Measurements from ENCODE around the gene GSG1L.

Gene GSG1L

GRCh38 chr16:28086186-28087139 is 22.9 kb upstream of the GSG1L start:
- Histone ChIP-seq H3K9me2 (replicated peaks; ENCODE audit: insufficient read depth, low read length) (no peaks in the 10 kb centered on the region), H3K27ac (ENCODE audit: low read depth, low read length) (no peak overlapping the region), H3K9me3 (ENCODE audit: insufficient read depth, low read length) (no peaks in the 10 kb centered on the region), H3K79me2 (ENCODE audit: insufficient read depth, low read length) (no peaks in the 10 kb centered on the region), H4K20me1 (ENCODE audit: low read depth, low read length) (no peaks in the 10 kb centered on the region), H2AFZ (ENCODE audit: low read depth, low read length, severe bottlenecking) (no peak overlapping the region), H3F3A (ENCODE audit: insufficient read depth) (0 out of 2 replicates have a peak, but pooled peaks cover 3% of the 10 kb centered on the region), H3K4me3 (ENCODE audit: insufficient read depth, low read length, poor library complexity, severe bottlenecking) (no peak overlapping the region), H3K9ac (ENCODE audit: low read length) (no peak overlapping the region), H3K36me3 (ENCODE audit: low read length) (no peaks in the 10 kb centered on the region), H3K4me2 (ENCODE audit: low read depth, low read length, poor library complexity, severe bottlenecking) (no peak overlapping the region), H3K27me3 (ENCODE audit: low read length) (no peaks in the 10 kb centered on the region)
- TF ChIP-seq, protein P1, sequence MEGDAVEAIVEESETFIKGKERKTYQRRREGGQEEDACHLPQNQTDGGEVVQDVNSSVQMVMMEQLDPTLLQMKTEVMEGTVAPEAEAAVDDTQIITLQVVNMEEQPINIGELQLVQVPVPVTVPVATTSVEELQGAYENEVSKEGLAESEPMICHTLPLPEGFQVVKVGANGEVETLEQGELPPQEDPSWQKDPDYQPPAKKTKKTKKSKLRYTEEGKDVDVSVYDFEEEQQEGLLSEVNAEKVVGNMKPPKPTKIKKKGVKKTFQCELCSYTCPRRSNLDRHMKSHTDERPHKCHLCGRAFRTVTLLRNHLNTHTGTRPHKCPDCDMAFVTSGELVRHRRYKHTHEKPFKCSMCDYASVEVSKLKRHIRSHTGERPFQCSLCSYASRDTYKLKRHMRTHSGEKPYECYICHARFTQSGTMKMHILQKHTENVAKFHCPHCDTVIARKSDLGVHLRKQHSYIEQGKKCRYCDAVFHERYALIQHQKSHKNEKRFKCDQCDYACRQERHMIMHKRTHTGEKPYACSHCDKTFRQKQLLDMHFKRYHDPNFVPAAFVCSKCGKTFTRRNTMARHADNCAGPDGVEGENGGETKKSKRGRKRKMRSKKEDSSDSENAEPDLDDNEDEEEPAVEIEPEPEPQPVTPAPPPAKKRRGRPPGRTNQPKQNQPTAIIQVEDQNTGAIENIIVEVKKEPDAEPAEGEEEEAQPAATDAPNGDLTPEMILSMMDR (IDR thresholded peaks at IDR 0.05; ENCODE audit: insufficient read depth, low read length, poor library complexity, severe bottlenecking), result no peak
- TF ChIP-seq EZH2phosphoT487 (conservative IDR thresholded peaks at IDR 0.05; ENCODE audit: low read length), result no peak

DNA sequence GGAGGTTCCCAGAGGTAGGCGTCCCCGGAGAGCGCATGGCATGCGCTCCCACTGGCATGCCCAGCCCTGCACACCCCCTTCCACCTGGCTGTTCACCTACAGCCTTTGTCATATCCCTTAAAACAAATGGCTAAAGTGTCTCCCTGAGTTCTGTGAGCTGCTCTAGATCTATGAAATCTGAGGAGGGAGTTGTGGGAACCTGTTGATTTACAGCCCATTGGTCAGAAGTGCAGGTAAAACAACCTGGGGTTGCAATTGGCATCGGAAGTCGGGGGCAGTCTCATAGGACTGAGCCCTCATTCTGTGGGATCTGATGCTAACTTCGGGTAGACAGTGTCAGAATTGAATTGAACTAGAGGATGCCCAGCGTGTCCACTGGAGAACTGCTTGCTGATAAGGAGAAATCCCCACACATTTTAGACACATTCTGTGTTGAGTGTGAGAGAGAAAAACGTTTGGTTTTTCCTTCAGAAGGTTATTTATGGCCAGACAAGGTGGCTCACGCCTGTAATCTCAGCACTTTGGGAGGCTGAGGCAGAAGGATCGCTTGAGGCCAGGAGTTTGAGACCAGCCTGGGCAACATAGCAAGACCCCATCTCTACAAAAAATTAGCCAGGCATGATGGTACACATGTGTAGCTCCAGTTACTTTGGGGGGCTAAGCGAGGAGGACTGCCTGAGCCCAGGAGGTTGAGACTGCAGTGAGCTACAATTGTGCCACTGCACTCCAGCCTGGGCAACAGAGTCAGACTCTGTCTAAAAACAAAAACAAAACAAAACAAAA is 22.1 kb upstream of the GSG1L start:
- no peaks in the 10 kb centered on the region for H3K36me3 ChIP-seq (ENCODE audit: low read length)
- TF ChIP-seq, protein P1 (IDR thresholded peaks at IDR 0.05; ENCODE audit: insufficient read depth, low read length, poor library complexity, severe bottlenecking), result no peak
- no peak for TF ChIP-seq EZH2phosphoT487 (conservative IDR thresholded peaks at IDR 0.05; ENCODE audit: low read length)
- no peaks in the 10 kb centered on the region for H3K27me3 ChIP-seq (ENCODE audit: low read length)
- H3K9ac ChIP-seq (ENCODE audit: low read length), result no peak overlapping the region
- H3K4me2 ChIP-seq (ENCODE audit: low read depth, low read length, poor library complexity, severe bottlenecking), result no peak overlapping the region
- no peaks in the 10 kb centered on the region for H3K9me3 ChIP-seq (ENCODE audit: insufficient read depth, low read length)
- 0 out of 2 replicates have a peak, but pooled peaks cover 3% of the 10 kb centered on the region for H3F3A ChIP-seq (ENCODE audit: insufficient read depth)
- no peaks in the 10 kb centered on the region for H3K79me2 ChIP-seq (ENCODE audit: insufficient read depth, low read length)
- H4K20me1 ChIP-seq (ENCODE audit: low read depth, low read length), result no peaks in the 10 kb centered on the region
- no peak overlapping the region for H2AFZ ChIP-seq (ENCODE audit: low read depth, low read length, severe bottlenecking)
- H3K4me3 ChIP-seq (ENCODE audit: insufficient read depth, low read length, poor library complexity, severe bottlenecking), result no peak overlapping the region
- no peak overlapping the region for H3K27ac ChIP-seq (ENCODE audit: low read depth, low read length)
- no peaks in the 10 kb centered on the region for H3K9me2 ChIP-seq (replicated peaks; ENCODE audit: insufficient read depth, low read length)

GRCh38 chr16:28084209-28084608 is 20.7 kb upstream of the GSG1L start:
- Histone ChIP-seq H3K9me3 (ENCODE audit: insufficient read depth, low read length) (no peaks in the 10 kb centered on the region), H3K4me3 (ENCODE audit: insufficient read depth, low read length, poor library complexity, severe bottlenecking) (no peak overlapping the region), H3K36me3 (ENCODE audit: low read length) (no peaks in the 10 kb centered on the region), H3K27ac (ENCODE audit: low read depth, low read length) (no peak overlapping the region), H3K79me2 (ENCODE audit: insufficient read depth, low read length) (no peaks in the 10 kb centered on the region), H3K27me3 (ENCODE audit: low read length) (no peaks in the 10 kb centered on the region), H3K9ac (ENCODE audit: low read length) (no peak overlapping the region), H2AFZ (ENCODE audit: low read depth, low read length, severe bottlenecking) (no peak overlapping the region), H3K4me2 (ENCODE audit: low read depth, low read length, poor library complexity, severe bottlenecking) (no peak overlapping the region), H3K9me2 (replicated peaks; ENCODE audit: insufficient read depth, low read length) (no peaks in the 10 kb centered on the region), H4K20me1 (ENCODE audit: low read depth, low read length) (no peaks in the 10 kb centered on the region), H3F3A (ENCODE audit: insufficient read depth) (no peaks in the 10 kb centered on the region)
- no peak for TF ChIP-seq EZH2phosphoT487 (conservative IDR thresholded peaks at IDR 0.05; ENCODE audit: low read length)
- TF ChIP-seq, protein P1 (IDR thresholded peaks at IDR 0.05; ENCODE audit: insufficient read depth, low read length, poor library complexity, severe bottlenecking), result no peak
